LNCAP (cell line): ENCODE data around the gene DIRAS1.

Experiments used
- TF ChIP-seq, protein P1 (sequence below): fragments of 450-650 bp; IDR thresholded peaks from 2 replicates; pipeline ENCODE4 v1.5.1; 2017; ENCODE audit warnings: mild to moderate bottlenecking

The DIRAS1 gene

GRCh38 chr19:2716722-2717637 lies 4.2 kb downstream of the DIRAS1 start:
- TF ChIP-seq, protein P1, sequence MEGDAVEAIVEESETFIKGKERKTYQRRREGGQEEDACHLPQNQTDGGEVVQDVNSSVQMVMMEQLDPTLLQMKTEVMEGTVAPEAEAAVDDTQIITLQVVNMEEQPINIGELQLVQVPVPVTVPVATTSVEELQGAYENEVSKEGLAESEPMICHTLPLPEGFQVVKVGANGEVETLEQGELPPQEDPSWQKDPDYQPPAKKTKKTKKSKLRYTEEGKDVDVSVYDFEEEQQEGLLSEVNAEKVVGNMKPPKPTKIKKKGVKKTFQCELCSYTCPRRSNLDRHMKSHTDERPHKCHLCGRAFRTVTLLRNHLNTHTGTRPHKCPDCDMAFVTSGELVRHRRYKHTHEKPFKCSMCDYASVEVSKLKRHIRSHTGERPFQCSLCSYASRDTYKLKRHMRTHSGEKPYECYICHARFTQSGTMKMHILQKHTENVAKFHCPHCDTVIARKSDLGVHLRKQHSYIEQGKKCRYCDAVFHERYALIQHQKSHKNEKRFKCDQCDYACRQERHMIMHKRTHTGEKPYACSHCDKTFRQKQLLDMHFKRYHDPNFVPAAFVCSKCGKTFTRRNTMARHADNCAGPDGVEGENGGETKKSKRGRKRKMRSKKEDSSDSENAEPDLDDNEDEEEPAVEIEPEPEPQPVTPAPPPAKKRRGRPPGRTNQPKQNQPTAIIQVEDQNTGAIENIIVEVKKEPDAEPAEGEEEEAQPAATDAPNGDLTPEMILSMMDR, result no peak

DNA sequence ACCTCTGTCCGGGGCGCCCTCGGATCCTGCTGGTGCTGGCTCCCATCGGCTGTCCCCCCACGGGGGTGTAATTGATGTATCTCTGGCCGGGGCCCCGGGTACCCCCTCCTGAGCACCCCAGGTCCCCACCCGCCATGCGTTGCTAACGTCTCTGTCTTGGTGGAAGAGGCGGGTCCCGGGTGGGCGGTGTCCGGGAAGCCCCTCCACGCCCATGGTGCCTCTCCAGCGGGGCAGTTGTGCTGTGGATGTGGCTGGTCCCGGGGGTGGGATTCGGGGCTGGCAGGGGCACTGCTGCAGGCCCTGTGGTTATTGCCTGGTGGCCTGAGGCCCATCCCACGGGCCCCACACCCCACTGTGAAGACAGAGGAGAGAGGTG lies 4.9 kb downstream of the DIRAS1 start:
- TF ChIP-seq, protein P1, result no peak

- TF ChIP-seq, protein P1, result no peak
Observed at GRCh38 chr19:2715470-2716274, 5.5 kb downstream of the DIRAS1 start.

DNA sequence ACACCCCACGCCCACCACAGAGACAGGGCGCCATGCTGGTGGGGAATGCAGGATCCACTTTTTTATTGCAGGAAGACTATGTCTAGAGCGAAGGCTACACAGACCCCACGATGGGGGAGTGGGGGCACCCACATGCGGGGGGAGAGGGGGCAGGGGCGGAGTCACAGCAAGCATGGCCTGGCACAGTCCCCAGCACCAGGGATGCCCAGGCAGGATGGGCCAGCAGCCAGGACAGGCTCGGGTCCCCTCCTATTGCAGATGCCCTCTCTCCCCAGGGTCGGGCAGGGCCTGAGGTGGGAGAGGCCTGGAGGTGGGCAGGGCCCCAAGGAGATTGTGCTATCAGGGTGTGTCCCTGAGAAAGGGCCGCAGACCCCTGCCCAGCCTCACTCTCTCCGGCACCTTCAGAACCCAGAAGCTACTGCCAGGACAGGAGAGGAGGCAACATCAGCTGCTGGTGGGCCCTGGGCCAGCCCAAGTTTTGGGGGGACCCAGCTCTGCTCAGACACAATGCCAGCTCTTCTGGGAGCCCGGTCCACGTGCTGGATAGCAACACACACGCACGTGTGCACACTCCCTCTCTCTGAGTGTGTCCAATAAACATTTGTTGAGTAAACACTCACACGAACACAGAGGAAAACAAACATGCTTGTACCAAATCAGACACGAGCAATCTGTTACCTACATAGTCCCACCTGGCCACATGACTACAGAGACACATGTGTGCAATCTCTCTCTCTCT lies 6.5 kb downstream of the DIRAS1 start:
- TF ChIP-seq, protein P1, result no peak

GRCh38 chr19:2711875-2712205 lies 9.3 kb downstream of the DIRAS1 start:
- TF ChIP-seq, protein P1, result no peak

- TF ChIP-seq, protein P1, result no peak
Observed at GRCh38 chr19:2711172-2711874, 9.8 kb downstream of the DIRAS1 start.

DNA sequence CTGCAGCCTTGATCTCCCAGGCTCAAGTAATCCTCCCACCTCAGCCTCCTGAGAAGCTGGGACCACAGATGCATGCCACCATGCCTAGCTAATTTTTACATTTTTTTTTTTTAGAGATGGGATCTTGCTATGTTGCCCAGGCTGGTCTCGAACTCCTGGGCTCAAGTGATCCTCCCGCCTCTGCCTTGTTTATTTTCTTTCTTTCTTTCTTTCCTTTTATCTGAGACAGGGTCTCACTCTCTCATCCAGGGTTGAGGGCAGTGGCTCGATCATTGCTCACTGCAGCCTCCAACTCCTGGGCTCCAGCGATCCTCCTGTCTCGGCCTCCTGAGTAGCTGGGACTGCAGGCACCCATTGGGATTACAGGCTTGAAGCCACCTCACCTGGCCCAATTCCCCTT lies 14.9 kb downstream of the DIRAS1 start:
- TF ChIP-seq, protein P1, result no peak
